NCI-H2227 (cell line): ENCODE data around the gene DLK2.

Experiments
- DNase-seq: peaks from one replicate; lab custom pipeline; 2025; ENCODE audit not compliant: unreplicated experiment; lab: John Stamatoyannopoulos, UW

The DLK2 gene

DNA sequence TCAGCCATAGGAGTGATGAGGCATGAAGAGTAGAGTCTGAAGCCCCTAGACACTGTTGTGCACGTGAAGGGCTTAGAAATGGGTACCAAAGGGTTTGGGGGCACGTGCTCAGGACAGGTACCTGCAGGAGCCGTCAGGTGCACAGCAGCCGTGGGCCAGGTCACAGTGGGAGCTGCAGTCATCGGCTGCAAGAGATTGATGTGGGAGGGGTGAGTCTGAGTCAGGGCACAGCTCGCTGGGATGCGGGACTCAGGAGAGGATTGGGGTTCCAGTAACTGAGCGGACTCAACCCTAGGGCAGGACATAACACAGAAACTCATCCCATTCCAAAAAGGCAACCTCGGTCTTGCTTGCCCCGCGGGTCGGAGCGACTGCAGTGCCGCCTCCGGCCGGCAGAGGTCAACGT, 1.1 kb downstream of the DLK2 start:
- peak; percentile 72 for DNase-seq

DNA sequence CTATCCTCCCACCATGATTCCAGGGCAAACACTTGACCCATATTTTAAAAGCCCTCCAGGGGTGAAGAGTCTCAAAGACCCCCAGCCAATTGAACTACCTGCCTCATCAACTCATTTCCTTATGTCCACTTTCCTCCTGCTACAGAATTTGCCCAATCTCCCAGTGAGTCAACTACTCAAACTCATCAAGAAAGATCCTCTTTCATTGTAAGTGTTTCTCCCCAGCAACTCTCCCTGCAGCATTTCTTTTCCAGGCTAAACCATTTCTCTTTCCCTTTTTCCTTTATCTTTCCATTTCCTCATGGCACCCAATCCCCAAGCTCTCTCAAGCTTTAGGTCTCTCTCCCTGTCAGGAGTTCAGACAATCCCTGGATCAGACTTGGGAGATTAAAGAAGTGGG, 1.5 kb downstream of the DLK2 start:
- DNase-seq: no peak

DNA sequence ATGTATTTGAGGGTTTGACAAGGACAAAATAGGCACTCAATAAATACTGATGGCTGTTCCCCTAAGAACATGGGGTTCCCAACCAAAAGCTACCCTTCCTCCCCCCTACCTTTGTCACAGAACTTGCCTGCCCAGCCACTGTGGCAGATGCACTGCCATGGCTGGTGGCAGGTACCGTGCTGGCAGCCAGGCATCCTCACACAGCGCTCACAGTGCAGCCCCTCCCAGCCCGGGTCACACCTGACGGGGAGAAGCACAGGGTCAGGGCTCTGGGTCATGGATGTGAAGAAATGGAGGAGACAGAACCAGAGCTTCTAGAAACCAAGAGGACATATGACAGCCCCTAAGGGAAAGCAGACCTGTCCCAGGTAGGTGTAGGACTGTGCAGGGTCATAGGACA, 2.5 kb downstream of the DLK2 start:
- DNase-seq: no peak

DNA sequence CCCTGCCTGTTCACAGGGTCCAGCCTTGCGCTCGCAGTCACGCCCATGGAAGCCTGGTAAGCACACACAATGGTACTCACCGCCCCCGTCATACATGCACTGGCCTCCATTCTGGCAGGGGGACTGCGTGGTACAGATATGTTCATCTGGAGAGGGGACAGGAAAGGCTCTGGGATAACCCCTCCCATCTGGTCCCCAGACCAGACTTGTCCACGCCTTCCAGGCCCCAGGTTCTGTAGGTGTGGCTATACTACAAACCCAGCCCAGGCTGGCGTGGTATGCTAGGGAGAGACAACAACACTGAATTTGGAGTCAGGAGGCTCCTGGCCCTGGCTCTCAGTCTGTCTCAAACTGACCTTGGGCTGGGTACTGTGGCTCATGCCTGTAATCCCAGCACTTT, 3.4 kb downstream of the DLK2 start:
- no peak for DNase-seq

DNA sequence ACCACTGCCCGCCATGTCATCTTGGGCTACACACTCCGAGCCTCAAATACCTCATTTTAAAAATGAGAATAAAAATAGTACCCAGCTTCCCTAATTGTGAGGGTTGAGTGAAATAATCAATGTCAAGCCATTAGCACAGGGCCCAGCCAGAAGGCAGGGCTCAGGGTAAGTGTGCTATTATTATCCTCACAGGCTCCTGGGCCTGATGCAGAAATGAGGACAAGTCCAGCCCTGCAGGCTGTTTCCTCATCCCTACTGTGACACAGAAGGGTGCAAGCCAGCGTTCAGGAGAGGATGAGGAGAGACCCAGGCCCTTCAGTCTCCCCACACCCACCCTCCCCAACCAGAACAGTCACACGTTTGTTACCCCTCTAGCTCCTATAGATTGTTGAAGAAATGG, 4.0 kb downstream of the DLK2 start:
- no peak for DNase-seq

DNA sequence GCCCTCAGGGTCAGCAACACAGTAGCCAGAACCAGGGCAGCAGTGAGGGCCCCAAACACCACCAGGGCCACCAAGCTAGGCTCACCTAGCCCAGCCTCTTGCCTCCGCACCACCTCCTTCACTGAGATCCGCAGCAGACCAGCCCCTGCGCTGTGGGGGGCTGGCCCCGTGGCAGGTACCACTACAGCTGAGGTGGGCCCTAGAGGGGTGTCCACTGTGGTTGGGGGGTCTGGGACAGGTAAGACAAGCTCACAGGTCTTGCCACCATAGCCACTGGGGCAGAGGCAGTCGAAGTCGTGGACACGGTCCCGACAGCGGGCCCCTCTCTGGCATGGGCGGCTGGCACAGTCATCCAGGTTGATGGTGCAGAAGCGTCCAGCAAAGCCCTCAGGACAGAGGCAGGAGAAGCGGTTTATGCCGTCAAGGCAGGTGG, 4.6 kb downstream of the DLK2 start:
- DNase-seq: no peak

DNA sequence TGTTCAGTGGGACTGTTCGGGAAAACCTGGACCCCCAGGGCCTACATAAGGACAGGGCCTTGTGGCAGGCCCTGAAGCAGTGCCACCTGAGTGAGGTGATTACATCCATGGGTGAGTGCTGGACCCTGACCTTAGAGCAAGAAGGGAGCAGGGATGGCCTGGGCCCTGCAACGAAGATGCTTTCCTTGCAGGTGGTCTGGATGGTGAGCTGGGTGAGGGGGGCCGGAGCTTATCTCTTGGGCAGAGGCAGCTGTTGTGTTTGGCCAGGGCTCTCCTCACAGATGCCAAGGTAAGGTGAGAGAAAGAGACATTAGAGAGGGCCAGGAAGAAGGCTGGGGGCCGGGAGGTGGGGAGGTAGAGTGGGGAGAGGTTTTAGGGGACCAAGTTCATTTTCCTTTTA, 6.4 kb downstream of the DLK2 start:
- DNase-seq: no peak

DNA sequence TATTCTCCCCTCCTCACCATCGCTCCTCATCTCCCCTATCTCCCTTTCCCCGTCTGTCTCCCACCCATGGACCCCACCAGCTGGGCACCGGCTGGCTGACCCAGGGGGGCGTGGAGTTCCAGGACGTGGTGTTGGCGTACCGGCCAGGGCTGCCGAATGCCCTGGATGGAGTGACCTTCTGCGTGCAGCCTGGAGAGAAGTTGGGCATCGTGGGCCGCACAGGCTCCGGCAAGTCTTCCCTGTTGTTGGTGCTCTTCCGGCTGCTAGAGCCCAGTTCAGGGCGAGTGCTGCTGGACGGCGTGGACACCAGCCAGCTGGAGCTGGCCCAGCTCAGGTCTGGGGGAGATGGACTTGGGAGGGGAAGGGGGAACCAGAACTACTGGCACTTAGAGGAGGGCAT, 7.7 kb downstream of the DLK2 start:
- DNase-seq: no peak

DNA sequence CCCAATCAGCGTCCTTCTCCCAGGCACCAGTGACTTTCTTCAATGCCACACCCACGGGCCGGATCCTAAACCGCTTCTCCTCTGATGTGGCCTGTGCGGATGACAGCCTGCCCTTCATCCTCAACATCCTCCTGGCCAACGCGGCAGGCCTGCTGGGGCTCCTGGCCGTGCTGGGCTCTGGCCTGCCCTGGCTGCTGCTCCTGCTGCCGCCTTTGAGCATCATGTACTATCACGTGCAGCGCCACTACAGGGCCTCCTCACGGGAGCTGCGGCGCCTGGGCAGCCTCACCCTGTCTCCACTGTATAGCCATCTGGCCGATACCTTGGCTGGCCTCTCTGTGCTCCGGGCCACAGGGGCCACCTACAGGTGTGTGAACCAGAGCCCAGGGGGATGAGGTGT, 9.8 kb downstream of the DLK2 start:
- DNase-seq: no peak

DNA sequence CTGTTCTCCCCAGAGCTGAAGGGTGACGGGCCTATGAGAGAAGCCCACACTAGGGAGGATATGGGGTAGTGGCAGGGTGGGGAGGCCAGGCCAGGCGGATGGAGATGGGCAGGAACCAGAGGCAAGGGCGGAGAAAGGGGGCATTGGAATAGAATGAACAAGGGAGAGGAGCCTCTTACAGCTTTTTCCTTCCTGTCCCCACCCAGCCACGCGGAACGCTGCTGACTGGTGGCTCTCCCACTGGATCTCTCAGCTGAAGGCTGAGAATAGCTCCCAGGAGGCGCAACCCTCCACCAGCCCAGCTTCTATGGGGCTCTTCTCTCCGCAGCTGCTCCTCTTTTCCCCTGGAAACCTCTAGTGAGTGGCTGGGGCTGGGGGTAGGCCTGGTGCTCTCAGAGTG, 10.8 kb downstream of the DLK2 start:
- no peak for DNase-seq

DNA sequence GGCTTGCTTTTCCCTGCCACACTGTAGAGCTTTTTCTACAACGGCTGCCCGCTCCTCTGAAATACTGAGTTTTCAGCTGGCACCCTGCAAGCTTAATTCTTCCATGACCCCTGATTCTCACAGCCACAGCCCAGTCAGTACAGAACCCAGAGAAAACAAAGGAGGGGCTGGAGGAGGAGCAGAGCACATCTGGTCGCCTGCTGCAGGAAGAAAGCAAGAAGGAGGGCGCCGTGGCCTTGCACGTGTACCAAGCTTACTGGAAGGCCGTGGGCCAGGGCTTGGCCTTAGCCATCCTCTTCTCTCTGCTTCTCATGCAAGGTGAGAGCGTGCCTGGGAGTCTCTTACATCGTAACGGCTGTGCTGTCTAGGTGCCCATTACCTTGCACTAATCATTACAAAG, 11.3 kb downstream of the DLK2 start:
- no peak for DNase-seq

DNA sequence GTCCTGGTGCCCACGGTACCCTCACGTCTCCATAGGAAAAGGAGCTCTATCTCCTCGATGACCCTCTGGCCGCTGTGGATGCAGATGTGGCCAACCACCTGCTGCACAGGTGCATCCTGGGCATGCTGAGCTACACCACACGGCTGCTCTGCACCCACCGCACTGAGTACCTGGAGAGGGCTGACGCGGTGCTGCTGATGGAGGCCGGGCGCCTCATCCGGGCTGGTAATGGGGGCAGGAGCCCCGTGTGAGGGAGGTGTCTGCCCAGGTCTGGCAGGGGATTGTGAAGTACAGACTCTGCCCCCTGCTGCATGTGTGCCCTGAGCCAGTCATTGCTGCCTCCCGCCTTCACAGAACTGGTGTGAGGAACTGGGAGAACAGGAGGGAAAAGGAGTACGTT, 12.4 kb downstream of the DLK2 start:
- DNase-seq: no peak

DNA sequence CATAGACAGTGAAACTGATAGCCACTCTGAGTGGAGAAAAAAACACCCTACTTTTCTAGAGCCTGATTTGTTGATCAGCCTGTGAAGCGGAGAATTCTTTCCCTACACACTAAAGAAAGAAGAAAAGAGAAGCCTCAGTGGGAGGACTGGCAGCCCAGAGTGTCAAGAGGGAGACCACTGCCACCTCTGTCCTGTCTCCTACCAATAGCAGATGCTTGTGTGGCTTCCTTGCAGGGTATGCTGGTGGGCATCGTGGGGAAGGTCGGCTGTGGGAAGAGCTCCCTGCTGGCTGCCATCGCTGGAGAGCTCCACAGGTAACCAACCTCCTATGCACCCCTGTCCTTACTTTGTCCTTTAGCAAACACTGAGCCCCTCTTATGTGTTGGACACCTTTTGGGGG, 17.6 kb downstream of the DLK2 start:
- DNase-seq: no peak

DNA sequence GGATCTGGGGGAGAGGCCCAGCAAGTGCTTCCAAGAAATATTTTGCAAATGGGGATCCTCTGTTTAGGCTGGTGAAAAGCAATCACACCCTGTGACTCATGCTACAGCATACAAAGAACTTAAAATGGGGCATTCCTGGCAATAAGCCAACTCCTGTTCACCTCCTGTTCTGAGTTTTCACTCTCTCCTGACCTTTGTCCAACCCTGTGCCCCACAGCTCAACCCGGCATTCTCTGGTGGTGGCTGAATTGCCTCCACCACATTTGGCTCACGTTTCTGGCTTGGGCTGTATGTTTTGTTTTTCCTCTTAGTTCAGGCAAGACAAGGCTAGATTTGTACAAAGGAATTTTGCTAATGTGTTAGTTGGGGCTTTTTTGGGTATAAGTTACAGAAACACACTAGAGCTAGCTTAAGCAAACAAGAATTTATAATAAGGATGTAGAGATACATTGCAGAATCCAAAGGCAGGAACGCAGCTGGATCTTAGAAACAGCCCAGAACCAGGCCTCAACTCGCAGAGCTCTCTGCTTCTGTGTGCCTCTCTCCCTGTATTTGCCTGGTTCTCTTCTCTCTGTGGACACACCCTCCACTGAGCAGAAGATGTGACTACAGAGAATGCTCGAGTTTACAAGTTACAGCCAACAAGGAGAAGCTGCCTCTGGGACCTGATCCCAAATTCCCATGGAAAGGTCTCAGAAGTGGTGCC, 18.6 kb downstream of the DLK2 start:
- DNase-seq: no peak

DNA sequence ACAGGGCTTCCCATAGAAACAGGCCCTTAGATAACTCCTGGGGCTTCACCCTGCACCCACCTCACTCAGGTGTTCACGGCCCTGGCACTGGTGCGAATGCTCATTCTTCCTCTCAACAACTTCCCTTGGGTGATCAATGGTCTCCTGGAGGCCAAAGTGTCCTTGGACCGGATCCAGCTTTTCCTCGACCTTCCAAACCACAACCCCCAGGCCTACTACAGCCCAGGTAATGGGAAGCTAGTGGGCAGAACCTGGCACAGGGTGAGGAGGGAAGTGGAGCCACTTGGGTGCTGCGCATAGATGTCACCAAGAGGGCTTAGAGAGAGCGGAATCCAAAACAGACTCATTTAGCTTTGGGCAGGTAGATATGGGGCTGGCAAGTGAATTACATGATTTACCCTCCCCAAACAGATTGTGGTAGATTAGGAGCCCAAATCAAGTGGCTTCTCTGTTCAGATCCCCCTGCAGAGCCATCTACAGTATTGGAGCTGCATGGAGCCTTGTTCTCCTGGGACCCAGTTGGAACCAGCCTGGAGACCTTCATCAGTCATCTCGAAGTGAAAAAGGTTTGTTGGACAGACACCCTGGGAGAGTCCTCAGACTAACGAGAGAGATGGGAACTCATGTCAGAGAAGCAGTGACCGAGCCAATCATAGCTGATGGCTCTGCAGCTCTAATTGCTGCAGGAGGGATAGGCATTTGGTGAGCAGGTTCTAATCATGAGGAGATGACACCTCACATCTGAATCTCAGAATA, 19.5 kb downstream of the DLK2 start:
- DNase-seq: no peak

DNA sequence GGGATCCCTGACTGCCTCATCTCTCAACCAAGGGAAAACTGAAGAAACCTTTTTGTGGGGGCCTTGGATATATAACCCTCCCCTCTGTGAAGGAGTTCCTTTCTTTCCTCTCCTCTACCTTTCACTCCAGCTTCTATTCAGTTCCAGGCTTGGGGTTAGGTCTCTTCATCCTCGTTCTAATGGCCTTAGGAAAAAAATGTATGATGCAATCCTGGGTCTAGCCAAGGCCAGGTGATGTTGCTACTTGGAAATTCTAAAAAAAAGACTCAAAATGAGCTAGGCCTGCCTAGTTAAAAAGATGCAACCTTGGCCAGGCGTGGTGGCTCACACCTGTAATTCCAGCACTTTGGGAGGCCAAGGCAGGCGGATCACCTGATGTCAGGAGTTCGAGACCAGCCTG, 20.4 kb downstream of the DLK2 start:
- DNase-seq: no peak

DNA sequence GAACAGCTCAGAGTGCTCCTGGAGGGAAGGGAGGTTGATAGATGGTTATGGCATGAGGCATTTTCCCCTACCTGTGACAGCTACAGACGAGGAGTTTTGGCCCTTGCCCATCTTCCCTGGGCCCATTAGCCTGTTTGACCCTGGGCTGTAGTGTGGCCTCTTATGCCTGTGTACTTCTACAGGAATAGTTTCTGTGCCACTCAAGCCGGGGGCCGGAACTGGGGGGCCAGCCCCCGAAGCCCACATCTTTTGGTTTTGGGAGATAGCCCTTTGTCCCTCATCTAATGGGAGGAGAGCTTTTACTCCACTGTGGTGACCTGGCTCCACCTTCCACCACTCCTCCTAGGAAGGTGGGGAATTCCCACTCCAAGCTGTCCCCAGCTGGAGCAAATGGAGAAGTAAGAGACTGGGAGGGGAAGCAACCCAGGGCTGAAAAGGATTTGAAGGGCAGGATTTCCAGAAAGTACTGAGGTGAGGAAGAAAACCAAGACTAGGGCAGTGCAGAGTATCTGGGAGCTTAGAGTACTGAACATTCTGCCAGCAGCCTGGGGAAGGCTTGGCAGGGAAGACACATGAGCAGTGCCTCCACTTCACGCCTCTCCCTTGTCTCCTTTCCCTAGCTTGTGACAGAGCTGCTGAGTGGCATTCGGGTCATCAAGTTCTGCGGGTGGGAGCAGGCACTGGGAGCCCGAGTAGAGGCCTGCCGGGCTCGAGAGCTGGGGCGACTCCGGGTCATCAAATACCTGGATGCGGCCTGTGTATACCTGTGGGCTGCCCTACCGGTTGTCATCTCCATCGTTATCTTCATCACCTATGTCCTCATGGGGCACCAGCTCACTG, 21.1 kb downstream of the DLK2 start:
- DNase-seq: no peak

DNA sequence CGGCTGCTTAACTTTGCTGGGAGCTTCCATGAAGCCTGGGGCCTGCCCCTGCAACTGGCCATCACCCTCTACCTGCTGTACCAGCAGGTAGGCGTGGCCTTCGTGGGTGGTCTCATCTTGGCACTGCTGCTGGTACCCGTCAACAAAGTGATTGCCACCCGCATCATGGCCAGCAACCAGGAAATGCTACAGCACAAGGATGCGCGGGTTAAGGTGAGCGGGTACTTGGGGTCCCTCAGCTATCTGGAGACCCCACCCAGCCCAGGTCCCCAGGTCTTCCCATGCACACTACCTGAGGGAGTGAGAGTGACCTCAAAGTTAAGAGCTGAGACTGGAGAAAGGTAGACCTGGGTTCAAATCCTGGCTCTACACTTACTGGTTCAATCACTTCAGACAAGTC, 22.2 kb downstream of the DLK2 start:
- DNase-seq: no peak

DNA sequence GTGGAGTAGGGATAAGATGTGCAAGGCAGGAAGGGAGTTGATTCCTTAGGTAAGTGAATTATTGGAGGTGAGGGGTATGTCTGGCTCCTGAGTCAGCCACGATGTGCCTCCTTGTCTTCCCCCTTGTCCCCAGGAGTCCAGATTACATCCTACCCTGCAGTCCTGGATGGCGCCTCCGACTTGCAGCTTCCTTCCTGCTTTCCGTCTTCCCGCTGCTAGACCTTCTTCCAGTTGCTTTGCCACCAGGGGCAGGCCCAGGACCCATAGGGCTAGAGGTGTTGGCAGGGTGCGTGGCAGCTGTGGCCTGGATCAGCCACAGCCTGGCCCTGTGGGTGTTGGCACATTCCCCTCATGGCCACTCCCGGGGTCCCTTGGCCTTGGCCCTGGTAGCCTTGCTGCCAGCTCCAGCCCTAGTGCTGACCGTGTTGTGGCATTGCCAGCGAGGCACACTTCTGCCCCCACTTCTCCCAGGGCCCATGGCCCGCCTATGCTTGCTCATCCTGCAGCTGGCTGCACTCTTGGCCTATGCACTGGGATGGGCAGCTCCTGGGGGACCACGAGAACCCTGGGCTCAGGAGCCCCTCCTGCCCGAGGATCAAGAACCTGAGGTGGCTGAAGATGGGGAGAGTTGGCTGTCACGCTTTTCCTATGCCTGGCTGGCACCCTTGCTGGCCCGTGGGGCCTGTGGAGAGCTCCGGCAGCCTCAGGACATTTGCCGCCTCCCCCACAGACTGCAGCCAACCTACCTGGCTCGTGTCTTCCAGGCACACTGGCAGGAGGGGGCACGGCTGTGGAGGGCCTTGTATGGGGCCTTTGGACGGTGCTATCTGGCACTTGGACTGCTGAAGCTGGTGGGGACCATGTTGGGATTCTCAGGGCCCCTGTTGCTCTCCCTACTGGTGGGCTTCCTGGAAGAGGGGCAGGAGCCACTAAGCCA, 23.1 kb downstream of the DLK2 start:
- no peak for DNase-seq

DNA sequence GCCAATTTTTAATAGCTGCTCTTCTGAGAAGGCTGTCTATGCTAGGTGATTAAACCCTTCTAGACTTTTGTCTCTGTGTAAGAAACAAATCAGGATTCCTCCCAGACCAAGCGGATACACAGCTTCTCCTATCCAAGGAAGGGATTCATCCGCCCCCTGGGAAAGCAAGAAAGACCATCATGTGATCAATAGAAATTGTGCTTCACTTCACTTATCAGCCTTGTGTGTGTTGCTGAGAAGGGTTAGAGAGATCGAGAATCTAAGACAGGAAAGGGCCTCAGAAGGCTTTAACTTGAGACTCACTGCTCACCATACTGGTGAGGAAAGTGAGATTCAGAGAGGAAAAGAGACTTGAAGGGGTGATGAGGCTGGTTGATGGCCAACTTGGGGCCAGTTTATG, 26.5 kb downstream of the DLK2 start:
- DNase-seq: no peak

DNA sequence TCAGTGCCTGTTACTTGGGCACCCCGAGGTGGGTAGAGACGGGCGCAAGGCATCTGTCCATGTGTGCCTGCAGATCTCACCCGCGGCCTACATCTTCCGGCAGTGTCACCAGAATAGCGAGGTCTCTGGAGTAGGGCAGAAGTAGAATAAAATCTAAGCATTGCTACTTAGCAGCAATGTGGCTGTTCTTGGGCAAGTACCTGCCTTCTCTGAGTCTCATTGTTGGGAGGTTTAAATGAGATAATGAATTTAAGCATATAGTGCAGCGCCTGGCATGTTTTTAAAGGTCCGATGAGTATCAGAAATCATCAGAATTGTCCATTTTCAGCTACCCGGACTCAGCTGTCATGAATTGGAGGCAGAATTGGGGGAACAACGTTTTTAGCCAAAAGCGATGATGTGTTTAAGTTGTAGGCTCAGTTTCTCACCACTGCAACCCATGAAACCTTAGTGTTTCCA, 27.2 kb downstream of the DLK2 start:
- no peak for DNase-seq
